ENCODE data around the gene DGKA. TPM values are rescaled to one million over a fixed set of nuclear protein-coding genes. Genes with fewer than 3 reads are reported as not detected.

The DGKA gene
- total and polyA plus RNA-seq, 2 of the 13 experiments (the other 11 are each of a cell fraction or from before 2014, with no cell fraction given) = 2.4 to 5.4 TPM

DNA sequence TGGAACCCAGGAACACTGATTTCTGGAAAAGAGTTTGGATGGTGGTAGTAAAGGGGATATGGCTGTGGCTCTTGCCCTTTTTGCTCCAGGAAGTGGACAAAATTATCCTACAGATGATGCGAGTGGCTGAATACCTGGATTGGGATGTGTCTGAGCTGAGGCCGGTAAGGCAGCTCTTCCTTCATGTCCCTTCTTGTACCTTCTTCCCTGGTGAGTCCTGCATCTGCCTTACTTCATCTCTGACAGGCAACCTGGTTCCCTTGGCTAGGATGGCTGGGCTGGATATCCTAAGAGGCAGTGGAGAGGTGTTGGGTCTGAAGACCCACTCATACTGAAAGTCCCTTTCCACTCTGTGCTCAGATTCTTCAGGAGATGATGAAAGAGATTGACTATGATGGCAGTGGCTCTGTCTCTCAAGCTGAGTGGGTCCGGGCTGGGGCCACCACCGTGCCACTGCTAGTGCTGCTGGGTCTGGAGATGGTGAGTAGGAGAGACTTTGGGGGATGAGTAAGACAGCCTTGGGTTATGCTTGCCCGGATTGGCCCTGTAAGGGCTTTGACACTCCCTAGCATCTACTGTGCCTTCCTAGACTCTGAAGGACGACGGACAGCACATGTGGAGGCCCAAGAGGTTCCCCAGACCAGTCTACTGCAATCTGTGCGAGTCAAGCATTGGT lies 8.0 kb downstream of the DGKA start (continued):
- TF ChIP-seq, protein P1, sequence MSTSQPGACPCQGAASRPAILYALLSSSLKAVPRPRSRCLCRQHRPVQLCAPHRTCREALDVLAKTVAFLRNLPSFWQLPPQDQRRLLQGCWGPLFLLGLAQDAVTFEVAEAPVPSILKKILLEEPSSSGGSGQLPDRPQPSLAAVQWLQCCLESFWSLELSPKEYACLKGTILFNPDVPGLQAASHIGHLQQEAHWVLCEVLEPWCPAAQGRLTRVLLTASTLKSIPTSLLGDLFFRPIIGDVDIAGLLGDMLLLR (CRISPR knock-in tag; IDR thresholded peaks at IDR 0.05) = no peak
- no peak for TF ChIP-seq ZNF552 (CRISPR knock-in tag; IDR thresholded peaks at IDR 0.05; ENCODE audit: borderline replicate concordance)
- TF ChIP-seq, protein P2, sequence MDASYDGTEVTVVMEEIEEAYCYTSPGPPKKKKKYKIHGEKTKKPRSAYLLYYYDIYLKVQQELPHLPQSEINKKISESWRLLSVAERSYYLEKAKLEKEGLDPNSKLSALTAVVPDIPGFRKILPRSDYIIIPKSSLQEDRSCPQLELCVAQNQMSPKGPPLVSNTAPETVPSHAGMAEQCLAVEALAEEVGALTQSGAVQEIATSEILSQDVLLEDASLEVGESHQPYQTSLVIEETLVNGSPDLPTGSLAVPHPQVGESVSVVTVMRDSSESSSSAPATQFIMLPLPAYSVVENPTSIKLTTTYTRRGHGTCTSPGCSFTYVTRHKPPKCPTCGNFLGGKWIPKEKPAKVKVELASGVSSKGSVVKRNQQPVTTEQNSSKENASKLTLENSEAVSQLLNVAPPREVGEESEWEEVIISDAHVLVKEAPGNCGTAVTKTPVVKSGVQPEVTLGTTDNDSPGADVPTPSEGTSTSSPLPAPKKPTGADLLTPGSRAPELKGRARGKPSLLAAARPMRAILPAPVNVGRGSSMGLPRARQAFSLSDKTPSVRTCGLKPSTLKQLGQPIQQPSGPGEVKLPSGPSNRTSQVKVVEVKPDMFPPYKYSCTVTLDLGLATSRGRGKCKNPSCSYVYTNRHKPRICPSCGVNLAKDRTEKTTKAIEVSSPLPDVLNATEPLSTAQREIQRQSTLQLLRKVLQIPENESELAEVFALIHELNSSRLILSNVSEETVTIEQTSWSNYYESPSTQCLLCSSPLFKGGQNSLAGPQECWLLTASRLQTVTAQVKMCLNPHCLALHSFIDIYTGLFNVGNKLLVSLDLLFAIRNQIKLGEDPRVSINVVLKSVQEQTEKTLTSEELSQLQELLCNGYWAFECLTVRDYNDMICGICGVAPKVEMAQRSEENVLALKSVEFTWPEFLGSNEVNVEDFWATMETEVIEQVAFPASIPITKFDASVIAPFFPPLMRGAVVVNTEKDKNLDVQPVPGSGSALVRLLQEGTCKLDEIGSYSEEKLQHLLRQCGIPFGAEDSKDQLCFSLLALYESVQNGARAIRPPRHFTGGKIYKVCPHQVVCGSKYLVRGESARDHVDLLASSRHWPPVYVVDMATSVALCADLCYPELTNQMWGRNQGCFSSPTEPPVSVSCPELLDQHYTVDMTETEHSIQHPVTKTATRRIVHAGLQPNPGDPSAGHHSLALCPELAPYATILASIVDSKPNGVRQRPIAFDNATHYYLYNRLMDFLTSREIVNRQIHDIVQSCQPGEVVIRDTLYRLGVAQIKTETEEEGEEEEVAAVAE (CRISPR knock-in tag; IDR thresholded peaks at IDR 0.05; ENCODE audit: borderline replicate concordance) = no peak
- TF ChIP-seq ZNF17 (CRISPR knock-in tag; IDR thresholded peaks at IDR 0.05) = no peak
- TF ChIP-seq, protein P3, sequence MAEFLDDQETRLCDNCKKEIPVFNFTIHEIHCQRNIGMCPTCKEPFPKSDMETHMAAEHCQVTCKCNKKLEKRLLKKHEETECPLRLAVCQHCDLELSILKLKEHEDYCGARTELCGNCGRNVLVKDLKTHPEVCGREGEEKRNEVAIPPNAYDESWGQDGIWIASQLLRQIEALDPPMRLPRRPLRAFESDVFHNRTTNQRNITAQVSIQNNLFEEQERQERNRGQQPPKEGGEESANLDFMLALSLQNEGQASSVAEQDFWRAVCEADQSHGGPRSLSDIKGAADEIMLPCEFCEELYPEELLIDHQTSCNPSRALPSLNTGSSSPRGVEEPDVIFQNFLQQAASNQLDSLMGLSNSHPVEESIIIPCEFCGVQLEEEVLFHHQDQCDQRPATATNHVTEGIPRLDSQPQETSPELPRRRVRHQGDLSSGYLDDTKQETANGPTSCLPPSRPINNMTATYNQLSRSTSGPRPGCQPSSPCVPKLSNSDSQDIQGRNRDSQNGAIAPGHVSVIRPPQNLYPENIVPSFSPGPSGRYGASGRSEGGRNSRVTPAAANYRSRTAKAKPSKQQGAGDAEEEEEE (CRISPR knock-in tag; IDR thresholded peaks at IDR 0.05; ENCODE audit: borderline replicate concordance) = no peak
- no peak for TF ChIP-seq ZFYVE20 (CRISPR knock-in tag; IDR thresholded peaks at IDR 0.05; ENCODE audit: borderline replicate concordance, low read depth)
- TF ChIP-seq ZNF562 (CRISPR knock-in tag; IDR thresholded peaks at IDR 0.05; ENCODE audit: borderline replicate concordance) = no peak
- no peak for TF ChIP-seq FOXC1 (CRISPR knock-in tag; IDR thresholded peaks at IDR 0.05; ENCODE audit: borderline replicate concordance)
